HG02763 (cell line): ENCODE measurements around the gene C1orf159.
"Not testable (repeated sequence)": the region's sequence is repeated elsewhere in the genome, so short reads cannot be mapped to it uniquely, and the experiment has no call there.

Source experiments
- ATAC-seq: cut with Tn5 transposase; IDR thresholded peaks from one replicate; pipeline ENCODE4 v1.9.1; 2021; ENCODE audit warnings: mild to moderate bottlenecking, moderate library complexity; ENCODE audit not compliant: unreplicated experiment

Gene C1orf159

DNA sequence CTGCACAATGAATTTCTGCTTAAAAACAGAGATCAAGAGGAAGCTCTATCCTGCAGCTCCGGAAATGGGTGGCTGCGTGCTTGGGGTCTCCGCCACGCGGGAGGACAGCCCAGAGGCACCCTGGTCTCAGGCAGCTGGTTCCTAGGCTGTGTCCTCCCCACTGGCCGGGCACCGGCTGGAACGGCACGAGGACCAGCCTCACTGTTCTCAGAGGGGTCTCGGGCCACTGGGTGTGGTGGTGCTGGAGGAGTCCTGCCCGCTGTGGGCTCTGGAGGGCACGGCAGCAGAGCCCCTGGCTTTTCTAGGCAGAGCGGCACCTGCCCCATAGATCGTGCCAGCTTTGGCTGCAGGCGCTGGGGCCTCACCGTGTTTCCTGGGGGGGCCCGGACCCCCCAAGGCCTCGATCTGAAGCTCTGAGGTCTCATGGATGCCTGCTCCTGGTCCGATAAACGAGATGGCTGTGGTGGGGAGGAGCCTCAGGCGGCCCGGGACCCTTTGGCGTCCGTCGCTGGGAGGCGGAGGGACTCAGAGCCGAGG, 33.6 kb downstream of the C1orf159 start:
- ATAC-seq = no peak

DNA sequence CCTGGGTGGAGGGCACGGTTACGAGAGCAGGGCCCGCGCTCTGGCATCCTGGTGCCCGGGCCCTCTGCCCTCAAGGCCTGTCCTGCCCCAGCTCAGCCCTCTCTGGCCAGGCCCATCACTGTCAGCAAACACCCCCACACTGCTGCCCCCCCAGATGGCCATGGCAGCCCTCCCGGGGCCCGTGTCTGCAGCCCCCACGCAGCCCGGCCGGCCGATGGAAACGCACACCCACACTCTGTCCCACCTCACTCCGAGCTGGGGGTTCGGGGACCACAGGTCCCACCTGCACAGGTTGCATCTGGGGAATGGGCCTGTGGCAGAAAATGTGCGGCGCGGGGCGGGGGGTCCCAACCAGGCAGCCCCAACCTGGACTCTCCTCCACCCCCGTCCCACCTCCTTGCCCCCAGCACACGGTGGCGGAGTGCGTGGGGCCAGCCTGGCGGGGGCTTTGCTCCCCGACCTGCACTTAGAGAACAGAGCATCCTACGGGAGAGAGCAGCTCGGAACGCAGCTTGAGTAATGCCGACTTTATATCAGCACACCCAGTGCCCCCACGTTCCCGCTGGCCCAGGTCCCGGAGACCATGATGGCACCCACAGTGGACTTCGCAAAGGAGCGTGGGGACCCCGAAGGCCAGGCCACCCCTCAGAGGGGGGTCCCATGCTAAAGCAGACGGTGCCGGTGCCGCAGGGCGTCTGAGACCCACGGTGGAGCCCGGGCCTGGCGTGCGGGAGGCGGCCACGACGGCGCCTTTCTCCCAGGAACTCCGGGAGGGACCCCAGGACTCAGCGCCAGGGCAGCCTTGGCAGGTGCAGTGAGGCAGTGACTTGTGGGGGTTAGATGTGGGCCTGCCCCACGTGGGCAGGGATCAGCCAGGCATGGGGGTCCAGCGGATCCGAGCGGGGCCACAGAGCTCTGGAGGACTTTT, 34.3 kb downstream of the C1orf159 start:
- no peak for ATAC-seq

DNA sequence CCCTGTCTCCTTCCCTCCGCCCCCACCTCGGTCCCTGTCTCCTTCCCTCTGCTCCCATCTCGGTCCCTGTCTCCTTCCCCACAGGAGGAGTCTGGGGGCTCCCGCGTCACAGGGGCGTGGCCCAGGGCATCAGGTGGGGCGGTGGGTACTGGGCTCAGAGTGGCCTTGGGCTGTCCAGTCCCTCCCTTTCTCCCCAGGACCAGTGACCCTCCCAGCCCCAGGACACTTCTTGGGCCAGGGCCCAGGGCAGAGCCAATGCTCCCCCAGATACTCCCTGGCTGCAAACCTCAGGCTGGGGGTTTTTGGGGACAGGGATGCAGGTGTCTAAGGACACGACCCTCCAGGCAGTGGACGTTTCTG, 35.0 kb downstream of the C1orf159 start:
- ATAC-seq = no peak

DNA sequence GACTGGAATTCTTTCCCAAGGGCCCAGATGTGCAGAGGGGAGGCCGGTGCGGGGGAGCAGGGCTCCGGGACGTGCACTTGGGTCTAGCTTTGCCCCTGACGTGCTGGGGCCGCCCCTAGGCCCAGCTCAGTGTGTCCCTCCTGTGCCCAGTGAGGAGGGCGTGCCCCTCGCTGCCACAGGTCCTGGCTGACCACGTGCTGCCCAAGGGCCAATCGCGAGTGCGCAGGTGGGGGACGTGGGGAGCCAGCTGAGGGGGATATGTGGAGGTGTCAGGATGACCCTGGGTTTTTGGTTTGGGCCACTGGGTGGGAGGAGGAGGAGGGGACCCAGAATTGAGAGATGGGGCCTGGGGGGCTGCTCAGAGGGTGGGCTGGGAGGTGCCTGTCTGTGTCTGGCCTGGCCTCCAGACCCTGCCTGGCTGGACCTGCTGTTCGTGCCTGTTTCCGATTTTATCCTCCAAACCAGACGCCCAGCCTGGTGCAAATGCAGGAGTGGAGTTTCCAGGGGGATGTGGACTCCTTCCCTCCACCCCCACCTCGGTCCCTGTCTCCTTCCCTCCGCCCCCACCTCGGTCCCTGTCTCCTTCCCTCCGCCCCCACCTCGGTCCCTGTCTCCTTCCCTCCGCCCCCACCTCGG, 35.6 kb downstream of the C1orf159 start:
- no peak for ATAC-seq

DNA sequence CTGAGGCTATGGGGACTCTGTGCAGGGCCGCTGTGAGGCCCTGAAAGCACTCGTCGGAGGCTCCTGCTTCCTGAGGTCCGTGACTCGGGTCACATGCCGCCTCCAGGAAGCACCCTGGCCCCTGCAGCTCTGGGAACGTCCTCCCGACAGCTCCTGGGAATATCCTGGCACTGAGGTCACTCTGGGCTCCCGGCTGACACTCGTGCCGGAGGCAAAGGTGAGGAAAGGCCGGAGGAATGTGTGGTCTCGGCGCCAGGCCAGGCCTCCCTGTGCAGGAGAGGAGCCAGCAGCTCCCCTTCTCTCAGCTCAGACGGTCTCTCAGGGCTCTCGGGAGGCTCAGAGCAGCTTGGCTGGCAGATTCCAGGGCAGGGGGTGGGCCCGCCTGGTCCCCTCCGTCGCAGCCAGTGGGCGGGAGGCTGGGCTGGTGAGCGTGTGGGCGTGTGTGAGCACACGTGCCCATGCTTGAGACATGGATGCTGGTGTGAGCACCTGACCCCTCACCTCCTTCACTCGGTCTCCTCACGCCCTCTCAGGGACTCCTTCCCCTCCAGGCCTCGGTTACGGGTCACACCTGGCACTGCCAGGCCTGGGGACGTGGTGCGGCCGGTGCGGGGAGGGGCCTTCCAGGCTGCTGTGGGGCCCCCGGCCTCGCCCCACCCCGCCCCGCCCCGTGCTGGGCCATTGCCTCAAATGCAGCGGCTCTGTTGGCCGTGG, 36.3 kb downstream of the C1orf159 start:
- no peak for ATAC-seq

DNA sequence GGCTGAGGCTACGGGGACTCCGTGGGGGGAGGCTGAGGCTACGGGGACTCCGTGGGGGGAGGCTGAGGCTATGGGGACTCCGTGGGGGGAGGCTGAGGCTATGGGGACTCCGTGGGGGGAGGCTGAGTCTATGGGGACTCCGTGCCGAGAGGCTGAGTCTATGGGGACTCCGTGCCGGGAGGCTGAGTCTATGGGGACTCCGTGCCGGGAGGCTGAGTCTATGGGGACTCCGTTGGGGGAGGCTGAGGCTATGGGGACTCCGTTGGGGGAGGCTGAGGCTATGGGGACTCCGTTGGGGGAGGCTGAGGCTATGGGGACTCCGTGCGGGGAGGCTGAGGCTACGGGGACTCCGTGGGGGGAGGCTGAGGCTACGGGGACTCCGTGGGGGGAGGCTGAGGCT, 38.5 kb downstream of the C1orf159 start:
- ATAC-seq = not testable (repeated sequence)

DNA sequence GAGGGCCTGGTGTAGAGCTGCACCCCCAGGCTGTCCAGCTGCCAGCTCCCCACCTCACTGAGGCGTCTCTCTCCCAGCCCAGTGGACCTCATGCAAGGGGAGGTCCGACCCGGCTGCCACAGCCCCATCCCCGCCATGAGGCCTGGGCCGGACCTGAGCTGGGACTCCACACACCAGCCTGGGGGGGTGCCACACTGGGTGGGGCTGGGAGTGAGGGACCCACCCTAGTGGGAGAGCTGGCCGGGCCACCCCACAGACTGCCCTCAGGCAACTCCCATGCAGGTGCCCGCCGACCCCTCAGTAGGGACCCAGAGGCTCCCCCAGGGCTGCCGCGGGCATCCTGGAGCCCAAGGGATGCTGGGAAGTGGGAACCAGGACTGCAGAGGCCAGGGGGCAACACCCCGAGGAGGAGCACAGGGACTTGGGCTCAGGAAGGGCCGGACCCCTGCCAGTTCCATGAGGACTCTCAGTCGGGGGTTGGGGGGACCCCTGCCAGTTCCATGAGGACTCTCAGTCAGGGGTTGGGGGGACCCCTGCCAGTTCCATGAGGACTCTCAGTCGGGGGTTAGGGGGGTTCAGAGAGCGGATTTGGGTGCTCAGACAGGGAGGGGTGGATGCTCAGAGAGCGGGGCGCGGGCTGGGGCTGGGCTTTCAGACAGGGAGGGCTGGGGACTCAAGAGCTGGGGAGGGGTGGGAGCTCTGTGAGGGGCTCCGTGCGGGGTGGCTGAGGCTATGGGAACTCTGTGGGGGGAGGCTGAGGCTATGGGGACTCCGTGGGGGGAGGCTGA, 40.5 kb downstream of the C1orf159 start:
- no peak for ATAC-seq

DNA sequence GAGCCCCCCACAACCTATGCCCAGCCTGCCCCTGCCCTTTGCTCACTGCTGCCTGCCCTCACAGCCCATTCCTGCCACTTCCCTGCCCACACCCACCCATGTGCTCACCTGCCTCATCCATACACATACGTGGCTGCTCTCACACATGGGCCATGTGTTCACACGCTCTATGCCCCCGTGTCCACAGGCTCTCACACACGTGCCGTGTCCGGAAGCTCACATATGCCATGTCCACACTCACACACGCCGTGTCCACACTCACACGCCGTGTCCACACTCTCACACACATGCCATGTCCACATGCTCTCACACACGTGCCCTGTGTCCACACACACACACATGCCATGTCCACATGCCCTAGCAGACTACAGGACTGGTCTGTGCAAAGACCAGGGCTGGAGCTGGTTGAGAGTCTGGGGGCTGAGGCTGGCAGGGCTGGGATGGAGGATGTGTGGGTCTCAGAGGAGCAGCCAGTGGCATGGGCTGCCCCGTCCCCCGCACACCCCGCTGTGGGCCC, 41.2 kb downstream of the C1orf159 start:
- ATAC-seq = no peak

DNA sequence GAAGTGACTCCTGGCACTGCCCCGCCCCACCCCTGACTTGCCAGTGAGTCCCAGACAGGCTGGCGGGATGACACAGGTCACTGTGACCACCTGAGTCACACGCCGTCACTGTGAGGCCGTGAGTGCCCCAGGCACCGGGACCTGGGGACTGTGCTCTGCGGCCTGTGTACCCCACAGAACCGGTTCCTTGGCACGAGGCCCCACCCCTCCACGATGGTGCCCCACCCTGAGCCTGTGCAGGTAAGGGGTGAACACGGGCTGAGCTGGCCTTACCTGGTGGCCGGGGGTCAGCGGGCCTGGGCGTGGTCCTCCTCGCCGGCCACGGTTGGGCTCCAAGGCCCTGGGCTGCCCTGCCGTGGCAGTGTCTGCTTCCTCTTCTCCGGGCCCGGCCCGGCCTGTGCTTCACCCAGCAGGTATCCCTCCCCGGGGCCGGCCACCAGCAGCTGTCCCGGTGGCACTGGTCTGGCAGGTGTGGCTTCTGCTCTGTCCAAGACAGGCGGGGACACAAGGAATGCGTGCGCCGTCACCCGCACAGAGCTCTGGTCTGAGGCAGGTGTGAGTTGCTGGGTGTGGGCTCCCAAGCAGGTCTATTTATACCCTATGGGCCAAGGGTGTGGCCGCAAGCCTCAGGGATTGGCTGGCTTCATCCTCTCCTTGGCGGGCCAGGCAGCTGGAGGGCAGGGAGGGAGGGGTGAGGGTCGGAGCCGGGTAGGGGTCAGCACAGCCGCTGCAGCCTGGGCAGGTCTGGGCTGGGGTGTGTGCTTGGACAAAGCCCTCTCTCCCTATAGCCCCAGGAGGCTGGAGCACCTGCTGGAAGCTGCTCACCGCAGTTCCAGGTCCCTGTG, 41.9 kb downstream of the C1orf159 start, which contains the start of gene RNF223:
TSS of gene RNF223 (minus strand) at position 564 of the 845 bp plus-strand sequence. CDS start 1,740 bp downstream, outside the sequence.
- no peak for ATAC-seq

DNA sequence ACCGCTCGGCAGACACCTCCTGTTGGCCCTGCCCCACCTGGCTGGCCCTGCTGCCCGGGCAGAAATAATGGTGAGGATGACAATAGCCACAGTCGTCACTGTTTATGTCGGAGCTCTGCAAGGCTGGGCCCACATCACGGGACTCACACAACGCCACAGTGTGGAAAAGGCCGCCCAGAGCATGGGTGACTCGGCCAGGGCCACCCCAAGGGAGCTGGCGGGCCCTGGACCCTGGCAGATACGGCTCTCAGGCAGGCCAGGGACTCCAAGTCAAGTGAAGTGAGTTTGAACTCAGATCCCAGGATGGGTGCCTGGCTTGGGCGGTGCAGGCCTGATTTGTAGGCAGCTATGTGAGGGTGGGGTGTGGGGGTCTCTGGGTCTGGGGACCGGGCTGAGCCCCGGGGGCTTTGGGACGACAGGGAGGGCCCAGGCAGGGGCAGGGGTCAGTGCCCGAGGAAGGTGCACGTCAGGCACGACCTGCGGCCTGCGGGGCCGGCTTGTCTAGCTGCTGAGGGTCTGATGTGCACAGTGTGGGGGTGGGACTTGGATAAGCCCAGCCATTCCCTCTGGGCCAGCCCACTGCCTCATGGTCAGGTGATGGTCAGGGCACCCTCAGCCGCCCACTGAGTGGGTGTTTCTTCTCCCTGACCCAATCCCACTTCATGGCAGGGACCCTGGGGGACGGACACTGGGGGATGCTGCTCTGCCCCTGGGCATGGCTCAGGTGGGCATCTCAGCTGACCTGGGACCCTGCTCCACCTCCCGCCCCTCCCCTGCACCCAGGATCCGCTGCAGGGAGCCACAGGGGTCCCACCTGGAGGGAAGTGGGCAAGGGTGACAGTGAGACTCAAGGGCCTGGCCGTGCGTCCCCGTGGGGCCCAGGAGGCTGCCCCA, 42.8 kb downstream of the C1orf159 start:
- ATAC-seq = no peak

DNA sequence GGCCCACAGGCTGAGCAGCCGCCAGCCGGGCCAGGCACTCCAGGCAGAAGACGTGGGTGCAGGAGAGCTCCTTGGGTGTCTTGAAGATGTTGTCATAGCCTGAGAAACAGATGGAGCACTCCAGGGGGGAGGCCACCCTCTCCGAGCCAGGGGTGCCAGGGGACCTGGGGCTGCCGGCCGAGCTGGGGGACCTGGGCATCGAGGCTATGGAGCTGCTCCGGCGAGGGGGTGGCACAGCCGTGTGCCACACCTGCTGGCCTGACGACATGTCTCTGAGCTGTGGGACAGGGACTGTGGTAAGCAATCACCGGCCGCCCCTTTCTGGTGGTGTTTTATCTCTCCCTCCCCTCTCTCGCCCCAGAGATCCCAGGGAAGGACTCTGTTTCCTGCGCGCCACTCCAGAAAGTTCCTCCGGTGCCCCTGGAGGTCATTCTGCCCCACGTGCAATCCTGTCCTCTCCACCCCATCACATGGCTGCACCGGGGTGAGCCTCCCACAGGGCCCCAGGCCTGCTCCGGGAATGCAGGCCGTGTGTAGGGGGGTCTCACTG, 43.5 kb downstream of the C1orf159 start:
- ATAC-seq = no peak

DNA sequence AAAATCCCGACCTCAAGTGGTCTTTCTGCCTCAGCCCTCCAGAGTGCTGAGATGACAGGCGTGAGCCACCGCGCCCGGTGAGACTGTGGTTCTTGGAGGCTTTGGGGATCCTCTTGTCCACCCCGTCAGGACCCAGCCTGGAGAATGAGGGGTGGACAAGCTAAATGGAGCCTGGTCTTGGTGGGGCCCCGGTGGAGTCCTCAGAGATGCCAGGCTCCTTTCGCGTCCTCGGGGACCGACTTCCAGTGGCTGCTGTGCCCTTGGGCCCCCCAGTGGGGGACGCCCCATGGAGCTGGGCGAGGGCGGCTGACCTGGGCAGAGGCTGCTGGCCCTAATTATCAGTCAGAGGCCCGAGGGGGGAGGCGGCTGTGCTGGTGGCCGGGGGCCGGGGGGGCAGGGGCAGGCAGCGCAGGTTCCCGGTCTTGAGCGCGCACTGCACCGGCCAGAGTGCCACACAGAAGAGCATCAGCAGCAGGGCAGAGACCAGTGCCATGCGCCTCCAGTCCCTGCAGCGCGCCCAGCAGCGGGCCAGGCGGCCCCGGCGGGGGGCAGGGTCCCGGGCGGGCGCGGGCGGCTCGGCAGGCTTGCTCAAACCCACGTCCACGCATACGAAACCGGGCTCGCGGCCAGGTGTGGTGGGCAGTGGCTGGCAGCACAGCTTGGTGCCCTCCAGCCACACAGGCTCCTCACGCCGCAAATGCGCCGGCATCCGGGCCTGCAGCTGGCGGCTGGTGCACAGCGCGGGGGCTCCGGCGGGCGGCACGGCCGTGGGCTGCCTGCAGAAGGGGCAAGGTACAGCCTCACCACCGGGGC, 44.2 kb downstream of the C1orf159 start:
- no peak for ATAC-seq

DNA sequence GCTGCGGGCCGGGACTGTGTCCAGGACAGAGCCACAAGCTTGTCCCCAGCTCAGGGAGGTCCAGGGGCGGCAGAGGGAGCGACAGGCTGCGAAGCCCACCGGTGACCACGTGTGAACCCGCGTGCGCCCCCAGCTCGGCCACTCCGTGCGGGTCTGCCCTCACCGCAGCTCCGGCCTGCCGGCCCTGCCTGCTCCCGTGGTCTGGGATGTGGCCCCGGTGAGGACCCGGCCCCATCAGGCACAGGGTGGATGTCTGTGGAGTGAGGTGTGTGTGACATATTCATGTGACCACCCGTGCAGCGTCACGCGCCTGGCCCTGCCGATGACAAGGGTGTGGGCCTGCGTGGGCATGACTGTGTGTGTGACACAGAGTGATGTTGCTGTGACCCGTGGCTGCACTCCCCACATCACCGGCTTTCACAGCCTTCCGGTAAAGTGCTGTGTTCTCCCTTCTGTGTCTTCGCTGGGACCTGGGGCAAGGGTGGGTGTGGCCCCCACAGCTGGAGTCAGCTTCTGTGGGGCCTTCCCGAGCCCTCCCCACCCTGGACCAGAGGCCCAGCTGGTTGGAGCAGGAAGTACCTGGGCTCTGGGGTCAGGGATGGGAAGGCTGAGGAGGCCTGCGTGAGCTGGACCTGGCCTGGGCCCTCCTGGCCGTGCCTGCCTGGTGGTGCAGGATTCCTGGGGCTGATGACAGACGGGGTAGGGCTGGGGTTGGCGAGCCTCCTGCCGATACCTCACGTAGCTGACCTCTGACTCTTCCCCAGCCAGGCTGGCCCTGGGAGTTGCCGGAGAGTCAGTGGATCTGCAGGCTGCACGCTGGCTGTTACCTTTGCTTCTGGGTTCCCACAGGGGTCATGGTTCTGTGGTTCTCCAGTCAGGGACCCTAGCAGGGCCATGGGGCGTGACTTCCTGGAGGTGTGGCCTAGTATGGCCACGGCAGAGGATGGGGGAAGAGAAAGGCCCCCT, 45.9 kb downstream of the C1orf159 start:
- no peak for ATAC-seq

DNA sequence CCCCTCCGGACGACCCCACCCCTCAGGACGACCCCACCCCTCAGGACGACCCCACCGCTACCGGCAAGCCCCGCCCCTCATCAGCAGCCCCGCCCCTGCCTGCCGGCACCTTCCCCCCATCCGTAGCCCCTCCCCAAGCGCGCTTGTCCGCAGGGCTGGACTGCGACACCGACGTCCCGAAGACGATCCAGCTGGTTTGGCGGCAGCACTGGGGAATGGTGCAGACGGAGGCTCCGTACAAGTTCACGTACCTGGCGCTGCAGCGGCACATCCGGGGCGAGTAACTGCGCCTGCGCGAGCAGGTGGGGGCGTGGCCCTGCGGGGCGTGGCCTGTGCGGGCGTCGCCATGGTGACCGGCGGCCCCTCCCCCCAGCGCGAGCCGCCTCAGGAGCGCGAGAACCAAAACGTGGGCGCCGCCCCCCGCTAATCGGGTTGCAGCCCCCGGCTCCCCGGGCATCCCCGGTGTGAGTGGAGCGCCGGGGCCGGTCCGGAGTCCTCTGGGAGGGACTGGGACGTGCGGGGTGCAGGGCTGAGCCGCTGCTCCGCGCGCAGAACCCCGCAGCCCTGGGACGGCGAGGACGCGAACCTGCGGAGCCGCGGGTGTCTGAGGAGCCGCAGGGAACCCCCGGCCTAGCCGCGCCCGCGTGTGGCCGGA, 46.7 kb downstream of the C1orf159 start:
- peak; percentile 45 for ATAC-seq

DNA sequence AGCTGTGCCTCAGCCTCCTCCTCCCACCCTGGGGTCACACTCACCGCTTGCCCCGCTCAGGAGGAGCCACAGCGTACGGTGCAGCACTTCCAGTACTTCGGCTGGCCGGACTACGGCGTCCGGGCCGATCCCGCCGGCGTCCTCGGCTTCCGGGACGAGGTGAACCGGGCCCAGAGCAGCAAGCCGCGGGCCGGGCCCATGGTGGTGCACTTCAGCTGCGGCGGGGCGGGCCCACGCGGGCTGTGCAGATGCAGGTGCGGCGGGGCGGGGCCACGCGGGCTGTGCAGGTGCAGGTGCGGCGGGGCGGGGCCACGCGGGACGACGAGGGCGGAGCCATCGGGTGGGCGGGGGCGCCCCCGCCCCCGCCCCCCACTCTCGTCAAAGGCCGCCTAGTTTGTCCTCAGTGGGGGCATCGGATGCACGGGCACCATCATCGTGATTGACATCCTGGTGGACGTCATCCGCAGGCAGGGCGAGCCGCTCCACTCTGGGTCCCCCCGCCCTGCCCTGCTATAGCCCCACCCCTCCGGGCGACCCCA, 47.3 kb downstream of the C1orf159 start:
- no peak for ATAC-seq
